HCT116 (cell line): ENCODE data around the gene RNASE9. TPM values are rescaled to one million over a fixed set of nuclear protein-coding genes. Genes with fewer than 3 reads are reported as not detected.

Experiments used
- ATAC-seq: fragments of 200-7000 bp; cut with Tn5 transposase; 2 replicates; pipeline ENCODE4 v1.9.1; 2020; ENCODE audit warnings: mild to moderate bottlenecking, moderate library complexity
- Bru-seq: library from RNA; stranded (reverse); fragments of 400-500 nt; gene quantifications from one replicate; lab custom pipeline; 2021; lab: Mats Ljungman, UMichigan
- BruChase-seq, 2 experiments: library from RNA; stranded (reverse); fragments of 400-500 nt; gene quantifications; one replicate each; lab custom pipeline; 2021; lab: Mats Ljungman, UMichigan
- BruUV-seq: library from RNA; stranded (reverse); fragments of 400-500 nt; replicated peaks from 2 replicates; lab custom pipeline; 2021; lab: Mats Ljungman, UMichigan
- CTCF ChIA-PET: fragments of 300-600 bp; sonication (Branson Sonifier 250); formaldehyde crosslinking; loops from one replicate; lab custom pipeline; 2021; ENCODE audit warnings: antibody characterized with exemption; lab: Charles Lee
- POLR2A ChIA-PET: fragments of 300-600, 350-600 bp; sonication (Branson Sonifier 250); formaldehyde crosslinking; loops from one replicate; lab custom pipeline; 2021; ENCODE audit warnings: antibody characterized with exemption; lab: Charles Lee
- RAD21 ChIA-PET, 2 experiments: fragments of 300-600 bp; sonication (Branson Sonifier 250); formaldehyde crosslinking; loops; one replicate each; lab custom pipeline; 2023; ENCODE audit warnings: low total read pairs in 2 of 2; ENCODE audit not compliant: uncharacterized antibody in 2 of 2, unreplicated experiment in 2 of 2, low non-redundant PET in 1 of 2; lab: Charles Lee
- DNase-seq: peaks from one replicate; pipeline ENCODE4 v3.0.0-alpha.2; 2010; ENCODE audit warnings: low read depth, low spot score
- H2AFZ ChIP-seq: fragments of 200-600 bp; shearing (Covaris generic), sonication (generic); 2 replicates; pipeline ENCODE4 v1.6.1; 2017; ENCODE audit warnings: low read depth, mixed run types, mixed read lengths, antibody characterized with exemption, low read length; ENCODE audit not compliant: poor library complexity, severe bottlenecking
- H3K27ac ChIP-seq: 2 replicates; pipeline ENCODE4 v1.5.1; 2012; ENCODE audit warnings: low read depth, low read length
- H3K27me3 ChIP-seq: fragments of 200-600 bp; sonication (generic); 2 replicates; pipeline ENCODE4 v1.6.1; 2016; ENCODE audit warnings: mixed run types, low read length, mixed read lengths; ENCODE audit not compliant: insufficient read depth
- H3K36me3 ChIP-seq, 2 experiments: fragments of 200-500 bp in 1 of 2; fragments of 200-600 bp in 1 of 2; sonication (Bioruptor generic) in 1 of 2; sonication (generic) in 1 of 2; 2 replicates each; pipeline versions ENCODE4 v1.5.1 to v1.6.1; 2014 to 2016; ENCODE audit warnings: low read length in 2 of 2, inconsistent platforms in 1 of 2, mixed read lengths in 1 of 2, mixed run types in 1 of 2; ENCODE audit not compliant: insufficient read depth in 2 of 2, control insufficient read depth in 1 of 2
- H3K4me1 ChIP-seq, 2 experiments: fragments of 200-600 bp in 1 of 2; sonication (generic) in 1 of 2; 2 replicates each; pipeline versions ENCODE4 v1.5.1 to v1.6.1; 2012 to 2017; ENCODE audit warnings: low read length in 2 of 2, inconsistent platforms in 1 of 2, mild to moderate bottlenecking in 1 of 2, mixed read lengths in 1 of 2, mixed run types in 1 of 2, moderate library complexity in 1 of 2; ENCODE audit not compliant: insufficient read depth in 2 of 2, control insufficient read depth in 1 of 2
- H3K4me2 ChIP-seq: fragments of 200-600 bp; sonication (generic); 2 replicates; pipeline ENCODE4 v1.6.1; 2017; ENCODE audit warnings: mixed run types, low read length, mixed read lengths
- H3K4me3 ChIP-seq, 2 experiments: fragments of 200-600 bp in 1 of 2; sonication (generic) in 1 of 2; replicated peaks in 1 of 2; 2 replicates each; pipeline ENCODE4 v1.5.1; 2011 to 2016; ENCODE audit warnings: low read length in 2 of 2, control low read depth in 1 of 2, low read depth in 1 of 2, mild to moderate bottlenecking in 1 of 2, mixed read lengths in 1 of 2, mixed run types in 1 of 2
- H3K79me2 ChIP-seq: fragments of 200-600 bp; sonication (generic); 2 replicates; pipeline ENCODE4 v1.6.1; 2017; ENCODE audit warnings: mild to moderate bottlenecking, mixed run types, low read length, moderate library complexity, mixed read lengths; ENCODE audit not compliant: insufficient read depth
- H3K9ac ChIP-seq: fragments of 200-600 bp; sonication (generic); 2 replicates; pipeline ENCODE4 v1.6.1; 2016; ENCODE audit warnings: low read length, mixed read lengths
- H3K9me2 ChIP-seq: fragments of 200-600 bp; sonication (generic), shearing (Covaris generic); 2 replicates; pipeline ENCODE4 v1.6.1; 2017; ENCODE audit warnings: mixed run types, mild to moderate bottlenecking, moderate library complexity; ENCODE audit not compliant: insufficient read depth
- H3K9me3 ChIP-seq, 2 experiments: fragments of 200-500 bp in 1 of 2; fragments of 200-600 bp in 1 of 2; sonication (Bioruptor generic) in 1 of 2; sonication (generic) in 1 of 2; 2 replicates each; pipeline ENCODE4 v1.6.1; 2014 to 2017; ENCODE audit warnings: low read length in 2 of 2, mixed read lengths in 2 of 2, inconsistent platforms in 1 of 2, low read depth in 1 of 2, mild to moderate bottlenecking in 1 of 2, mixed run types in 1 of 2, moderate library complexity in 1 of 2; ENCODE audit not compliant: control insufficient read depth in 1 of 2, insufficient read depth in 1 of 2
- H4K20me1 ChIP-seq: fragments of 200-600 bp; sonication (generic), shearing (Covaris generic); 2 replicates; pipeline ENCODE4 v1.6.1; 2017; ENCODE audit warnings: mixed run types, mild to moderate bottlenecking, moderate library complexity; ENCODE audit not compliant: insufficient read depth
- FOSL1 ChIP-seq: IDR thresholded peaks from 2 replicates; pipeline ENCODE4 v1.6.1; 2012; ENCODE audit warnings: low read depth
- YY1 ChIP-seq: IDR thresholded peaks from 2 replicates; pipeline ENCODE4 v1.6.1; 2011; ENCODE audit warnings: low read length, low read depth, moderate library complexity, mild to moderate bottlenecking; ENCODE audit not compliant: insufficient replicate concordance; ENCODE audit errors: extremely low read depth
- intact Hi-C: fragments of 100-400 bp; cut with micrococcal nuclease; formaldehyde crosslinking; loops from 2 replicates; pipeline ENCODE4 v1.10.0; 2022
- long read RNA-seq: library from polyadenylated mRNA; unstranded; transcript quantifications from one replicate; pipeline ENCODE4 v2.0.0, GENCODE V29; 2021; ENCODE audit not compliant: unreplicated experiment
- polyA plus RNA-seq: library from polyadenylated mRNA; unstranded; fragments of >200 nt; gene quantifications from 2 replicates; pipeline ENCODE4 v1.2.1, GENCODE V29; 2012; ENCODE audit warnings: missing spikeins
- total RNA-seq: library from RNA; stranded (reverse); gene quantifications from one replicate; pipeline ENCODE4 v1.2.1, GENCODE V29; 2021; ENCODE audit not compliant: unreplicated experiment
- TF ChIP-seq, protein P1 (sequence below): IDR thresholded peaks from 2 replicates; pipeline ENCODE4 v1.6.1; 2011; ENCODE audit warnings: mild to moderate bottlenecking, low read length, moderate library complexity; ENCODE audit not compliant: insufficient replicate concordance; ENCODE audit errors: extremely low read depth

Gene RNASE9
- total RNA-seq (not detected), Bru-seq, nascent RNA (not detected), BruChase-seq, experiment 1, labeled RNA remaining after a 6-hour chase (not detected), BruChase-seq, experiment 2, labeled RNA remaining after a 2-hour chase (not detected)
- polyA plus RNA-seq = not detected in 2 replicates
- long read RNA-seq = 0 reads

GRCh38 chr14:20560961-20561360, at the start of gene RNASE9:
Gene RNASE9 (minus strand): TSS chr14:20561047.
- CTCF ChIA-PET = no interaction called here
- no peaks in the 10 kb centered on the region for H3K4me1 ChIP-seq
- POLR2A ChIA-PET = interaction anchor here (0.5 kb wide), 1 partner anchor 174 kb away, joined by 4 read pairs; no protein-coding TSS in a partner anchor
- H3K9me3 ChIP-seq = no peaks in the 10 kb centered on the region
- BruUV-seq = no TSS peak
- H3K36me3 ChIP-seq = no peaks in the 10 kb centered on the region
- H4K20me1 ChIP-seq = no peaks in the 10 kb centered on the region
- RAD21 ChIA-PET = no interaction called here
- H3K79me2 ChIP-seq = no peaks in the 10 kb centered on the region
- DNase-seq (no peak), ATAC-seq (no peak; the same call in 1 of the 2 replicates)
- H3K4me2 ChIP-seq = no peak within 1 kb of the TSS
- intact Hi-C loops = no loop called here
- H3K9ac ChIP-seq = no peak within 1 kb of the TSS
- H3K27ac ChIP-seq = no peak within 1 kb of the TSS
- H3K27me3 ChIP-seq = no peaks in the 10 kb centered on the region
- no peak within 1 kb of the TSS for H3K4me3 ChIP-seq
- TF ChIP-seq YY1 = no peak
- no peak for TF ChIP-seq FOSL1
- TF ChIP-seq, protein P1, sequence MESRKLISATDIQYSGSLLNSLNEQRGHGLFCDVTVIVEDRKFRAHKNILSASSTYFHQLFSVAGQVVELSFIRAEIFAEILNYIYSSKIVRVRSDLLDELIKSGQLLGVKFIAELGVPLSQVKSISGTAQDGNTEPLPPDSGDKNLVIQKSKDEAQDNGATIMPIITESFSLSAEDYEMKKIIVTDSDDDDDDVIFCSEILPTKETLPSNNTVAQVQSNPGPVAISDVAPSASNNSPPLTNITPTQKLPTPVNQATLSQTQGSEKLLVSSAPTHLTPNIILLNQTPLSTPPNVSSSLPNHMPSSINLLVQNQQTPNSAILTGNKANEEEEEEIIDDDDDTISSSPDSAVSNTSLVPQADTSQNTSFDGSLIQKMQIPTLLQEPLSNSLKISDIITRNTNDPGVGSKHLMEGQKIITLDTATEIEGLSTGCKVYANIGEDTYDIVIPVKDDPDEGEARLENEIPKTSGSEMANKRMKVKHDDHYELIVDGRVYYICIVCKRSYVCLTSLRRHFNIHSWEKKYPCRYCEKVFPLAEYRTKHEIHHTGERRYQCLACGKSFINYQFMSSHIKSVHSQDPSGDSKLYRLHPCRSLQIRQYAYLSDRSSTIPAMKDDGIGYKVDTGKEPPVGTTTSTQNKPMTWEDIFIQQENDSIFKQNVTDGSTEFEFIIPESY = no peak
- H2AFZ ChIP-seq = no peak within 1 kb of the TSS
- no peaks in the 10 kb centered on the region for H3K9me2 ChIP-seq
